HEK293 (cell line): Measurements from ENCODE around the gene TTLL13.
A peak's percentile ranks its signal among the peaks of the same experiment; 100 is the strongest.

Experiments used
- CTCF ChIA-PET: fragments of 350-600 bp; formaldehyde crosslinking; extraction: SDS; loops from one replicate; lab custom pipeline; 2021; ENCODE audit warnings: antibody characterized with exemption; lab: Yijun Ruan, JAX
- POLR2A ChIA-PET: fragments of 300-600 bp; formaldehyde crosslinking; extraction: SDS; loops from one replicate; lab custom pipeline; 2020; ENCODE audit warnings: antibody characterized with exemption, inconsistent platforms; lab: Yijun Ruan, JAX
- H3K27ac ChIP-seq: fragments of 200-500 bp; sonication (Bioruptor generic); 2 replicates; pipeline ENCODE4 v1.5.1; 2014; ENCODE audit warnings: low read depth, low read length, control low read depth, inconsistent platforms; ENCODE audit errors: extremely low read depth
- H3K36me3 ChIP-seq, 2 experiments: fragments of 200-500 bp in 1 of 2; sonication (Bioruptor generic) in 1 of 2; 1 replicate in 1 of 2; 2 replicates in 1 of 2; pipeline ENCODE4 v1.5.1; 2014 to 2017; ENCODE audit warnings: inconsistent platforms in 2 of 2, low read length in 2 of 2; ENCODE audit not compliant: control insufficient read depth in 2 of 2, insufficient read depth in 1 of 2
- H3K4me1 ChIP-seq: fragments of 200-500 bp; sonication (Bioruptor generic); 2 replicates; pipeline ENCODE4 v1.5.1; 2014; ENCODE audit warnings: mild to moderate bottlenecking, low read length, inconsistent platforms; ENCODE audit not compliant: control insufficient read depth, insufficient read depth
- H3K4me3 ChIP-seq: 2 replicates; pipeline ENCODE4 v1.5.1; 2011; ENCODE audit warnings: low read depth, mild to moderate bottlenecking, control low read depth, low read length, moderate library complexity
- H3K9me3 ChIP-seq: fragments of 200-500 bp; sonication (Bioruptor generic); 2 replicates; pipeline ENCODE4 v1.5.1; 2014; ENCODE audit warnings: low read depth, low read length, inconsistent platforms; ENCODE audit not compliant: control insufficient read depth, insufficient read depth
- KLF1 ChIP-seq: fragments of 450-650 bp; formaldehyde crosslinking; IDR thresholded peaks from 2 replicates; pipeline ENCODE4 v1.5.1; 2016; ENCODE audit warnings: missing biosample characterization, missing genetic modification characterization
- KLF10 ChIP-seq: fragments of 450-650 bp; IDR thresholded peaks from 2 replicates; pipeline ENCODE4 v1.5.1; 2018; ENCODE audit warnings: missing biosample characterization, mild to moderate bottlenecking, missing genetic modification characterization
- KLF17 ChIP-seq: fragments of 450-650 bp; formaldehyde crosslinking; IDR thresholded peaks from 2 replicates; pipeline ENCODE4 v1.5.1; 2016; ENCODE audit warnings: missing biosample characterization, missing genetic modification characterization
- MYNN ChIP-seq: fragments of 450-650 bp; formaldehyde crosslinking; IDR thresholded peaks from 2 replicates; pipeline ENCODE4 v1.5.1; 2016; ENCODE audit warnings: missing biosample characterization, missing genetic modification characterization, borderline replicate concordance
- OSR2 ChIP-seq: fragments of 450-650 bp; formaldehyde crosslinking; IDR thresholded peaks from 2 replicates; pipeline ENCODE4 v1.5.1; 2016; ENCODE audit warnings: missing biosample characterization, missing genetic modification characterization
- PRDM1 ChIP-seq: fragments of 450-650 bp; formaldehyde crosslinking; IDR thresholded peaks from 2 replicates; pipeline ENCODE4; 2016; ENCODE audit warnings: missing biosample characterization, missing genetic modification characterization
- SP2 ChIP-seq: fragments of 450-650 bp; formaldehyde crosslinking; IDR thresholded peaks from 2 replicates; pipeline ENCODE4 v1.5.1; 2016; ENCODE audit warnings: missing biosample characterization, missing genetic modification characterization
- ZBTB11 ChIP-seq: fragments of 450-650 bp; formaldehyde crosslinking; conservative IDR thresholded peaks from 2 replicates; pipeline ENCODE4 v1.5.1; 2016; ENCODE audit warnings: low read depth, missing biosample characterization, missing genetic modification characterization
- ZBTB20 ChIP-seq: fragments of 450-650 bp; formaldehyde crosslinking; IDR thresholded peaks from 2 replicates; pipeline ENCODE4 v1.5.1; 2016; ENCODE audit warnings: missing biosample characterization, missing genetic modification characterization
- ZBTB6 ChIP-seq: fragments of 450-650 bp; formaldehyde crosslinking; IDR thresholded peaks from 2 replicates; pipeline ENCODE4 v1.5.1; 2017; ENCODE audit warnings: missing biosample characterization, missing genetic modification characterization
- ZEB2 ChIP-seq: fragments of 450-650 bp; formaldehyde crosslinking; IDR thresholded peaks from 2 replicates; pipeline ENCODE4 v1.5.1; 2016; ENCODE audit warnings: missing biosample characterization, missing genetic modification characterization
- ZNF146 ChIP-seq: fragments of 450-650 bp; formaldehyde crosslinking; IDR thresholded peaks from 2 replicates; pipeline ENCODE4 v1.5.1; 2016; ENCODE audit warnings: missing biosample characterization, missing genetic modification characterization
- ZNF155 ChIP-seq: fragments of 450-650 bp; formaldehyde crosslinking; IDR thresholded peaks from 2 replicates; pipeline ENCODE4 v1.5.1; 2016; ENCODE audit warnings: missing biosample characterization, missing genetic modification characterization
- ZNF16 ChIP-seq: fragments of 450-650 bp; formaldehyde crosslinking; IDR thresholded peaks from 2 replicates; pipeline ENCODE4 v1.5.1; 2016; ENCODE audit warnings: low read depth, missing biosample characterization, missing genetic modification characterization
- ZNF18 ChIP-seq: fragments of 450-650 bp; formaldehyde crosslinking; IDR thresholded peaks from 2 replicates; pipeline ENCODE4 v1.5.1; 2016; ENCODE audit warnings: missing biosample characterization, missing genetic modification characterization
- ZNF335 ChIP-seq: fragments of 450-650 bp; formaldehyde crosslinking; conservative IDR thresholded peaks from 2 replicates; pipeline ENCODE4 v1.5.1; 2016; ENCODE audit warnings: missing biosample characterization, missing genetic modification characterization
- ZNF518A ChIP-seq: fragments of 450-650 bp; formaldehyde crosslinking; conservative IDR thresholded peaks from 2 replicates; pipeline ENCODE4 v1.5.1; 2016; ENCODE audit warnings: low read depth, missing biosample characterization, missing genetic modification characterization
- ZNF555 ChIP-seq: fragments of 450-650 bp; formaldehyde crosslinking; conservative IDR thresholded peaks from 2 replicates; pipeline ENCODE4 v1.5.1; 2017; ENCODE audit warnings: missing biosample characterization, mild to moderate bottlenecking, missing genetic modification characterization, inconsistent platforms
- ZNF76 ChIP-seq: fragments of 450-650 bp; formaldehyde crosslinking; IDR thresholded peaks from 2 replicates; pipeline ENCODE4; 2016; ENCODE audit warnings: low read depth, missing biosample characterization, missing genetic modification characterization, borderline replicate concordance
- ZNF843 ChIP-seq: fragments of 450-650 bp; formaldehyde crosslinking; IDR thresholded peaks from 2 replicates; pipeline ENCODE4 v1.5.1; 2016; ENCODE audit warnings: missing biosample characterization, missing genetic modification characterization
- ZSCAN30 ChIP-seq: fragments of 450-650 bp; IDR thresholded peaks from 2 replicates; pipeline ENCODE4 v1.5.1; 2018; ENCODE audit warnings: missing biosample characterization, mild to moderate bottlenecking, missing genetic modification characterization, moderate library complexity

TTLL13 gene

GRCh38 chr15:90287946-90288345 is 38.6 kb downstream of the TTLL13 start:
- H3K36me3 ChIP-seq = no peaks in the 10 kb centered on the region

GRCh38 chr15:90291679-90292356 is 42.5 kb downstream of the TTLL13 start:
- POLR2A ChIA-PET = interaction anchor here (1.1 kb wide), 1 partner anchor 58 kb away, joined by 10 read pairs; the partner anchor contains the start of gene CIB1
- TF ChIP-seq ZNF76 (tag by site-specific recombination) = no peak
- 0 out of 2 replicates have a peak, but pooled peaks have one; percentile 20 for TF ChIP-seq ZBTB20 (tag by site-specific recombination)
- peak; percentile 28; the same call in 1 of the 2 replicates for TF ChIP-seq SP2 (tag by site-specific recombination)
- TF ChIP-seq ZBTB11 (tag by site-specific recombination) = no peak
- no peak for TF ChIP-seq ZNF155 (tag by site-specific recombination)
- TF ChIP-seq ZNF16 (tag by site-specific recombination) = no peak
- no peak for TF ChIP-seq ZNF18 (tag by site-specific recombination)
- TF ChIP-seq ZNF843 (tag by site-specific recombination) = no peak
- TF ChIP-seq ZNF518A (tag by site-specific recombination) = no peak
- no peak for TF ChIP-seq ZEB2 (tag by site-specific recombination)
- no peak for TF ChIP-seq MYNN
- no peak for TF ChIP-seq ZSCAN30 (tag by site-specific recombination)
- TF ChIP-seq ZNF146 (tag by site-specific recombination) = 0 out of 2 replicates have a peak, but pooled peaks have one; percentile 41
- TF ChIP-seq PRDM1 (tag by site-specific recombination) = no peak
- TF ChIP-seq KLF1 (tag by site-specific recombination) = 0 out of 2 replicates have a peak, but pooled peaks have one; percentile 24
- TF ChIP-seq KLF10 (tag by site-specific recombination) = peak; percentile 86
- TF ChIP-seq ZNF555 (tag by site-specific recombination) = no peak
- TF ChIP-seq ZBTB6 (tag by site-specific recombination) = no peak
- no peak for TF ChIP-seq OSR2
- Histone ChIP-seq H3K4me3 (no peak overlapping the region), H3K9me3 (no peaks in the 10 kb centered on the region), H3K36me3 (no peaks in the 10 kb centered on the region), H3K4me1 (no peaks in the 10 kb centered on the region), H3K27ac (no peak overlapping the region)
- CTCF ChIA-PET = interaction anchor here (0.5 to 3.8 kb wide), 11 partner anchors 9 to 640 kb away, joined by 3 to 42 read pairs (median 4); no protein-coding TSS in a partner anchor

More at GRCh38 chr15:90287946-90288345, 38.6 kb downstream of the TTLL13 start:
- Histone ChIP-seq H3K9me3 (no peaks in the 10 kb centered on the region), H3K4me3 (no peak overlapping the region), H3K27ac (no peak overlapping the region), H3K4me1 (no peaks in the 10 kb centered on the region)
- TF ChIP-seq ZNF335 (tag by site-specific recombination) (no peak), KLF17 (tag by site-specific recombination) (no peak)
- POLR2A ChIA-PET = interaction anchor here (0.7 kb wide), 1 partner anchor 96 kb away, joined by 3 read pairs; no protein-coding TSS in a partner anchor
- CTCF ChIA-PET = interaction anchor here (0.5 to 2.2 kb wide), 13 partner anchors 8 to 733 kb away, joined by 3 to 11 read pairs (median 3); no protein-coding TSS in a partner anchor
